Measurements from ENCODE around the gene DISP2. TPM values are rescaled to one million over a fixed set of nuclear protein-coding genes. Genes with fewer than 3 reads are reported as not detected.

The DISP2 gene
- total RNA-seq, 1 donor from 2014 or later: 3.6 TPM

- no peak for TF ChIP-seq CTCF (IDR thresholded peaks at IDR 0.05; ENCODE audit: unreplicated experiment)
- Mint-ChIP-seq H3K36me3 (ENCODE audit: low read depth, unreplicated experiment) (peaks cover 17% of the 10 kb centered on the region), H3K27ac (ENCODE audit: unreplicated experiment) (no peak overlapping the region), H3K4me1 (ENCODE audit: unreplicated experiment) (no peaks in the 10 kb centered on the region), H3K4me3 (ENCODE audit: unreplicated experiment) (no peak overlapping the region), H3K27me3 (ENCODE audit: unreplicated experiment) (peaks cover 7% of the 10 kb centered on the region), H3K9me3 (ENCODE audit: unreplicated experiment) (no peaks in the 10 kb centered on the region)
- DNase-seq (ENCODE audit: low spot score): no peak
Observed at GRCh38 chr15:40418126-40418525, 60.1 kb downstream of the DISP2 start.

- Mint-ChIP-seq H3K9me3 (ENCODE audit: unreplicated experiment) (no peaks in the 10 kb centered on the region), H3K4me1 (ENCODE audit: unreplicated experiment) (peaks cover 6% of the 10 kb centered on the region), H3K36me3 (ENCODE audit: low read depth, unreplicated experiment) (peaks cover 8% of the 10 kb centered on the region), H3K27me3 (ENCODE audit: unreplicated experiment) (peaks cover 5% of the 10 kb centered on the region), H3K27ac (ENCODE audit: unreplicated experiment) (no peak overlapping the region), H3K4me3 (ENCODE audit: unreplicated experiment) (no peak overlapping the region)
- DNase-seq (ENCODE audit: low spot score): no peak
- TF ChIP-seq CTCF (IDR thresholded peaks at IDR 0.05; ENCODE audit: unreplicated experiment): no peak
Observed at GRCh38 chr15:40420071-40420713, 62.2 kb downstream of the DISP2 start.

- H3K36me3 Mint-ChIP-seq (ENCODE audit: low read depth, unreplicated experiment): peaks cover 3% of the 10 kb centered on the region
- no peaks in the 10 kb centered on the region for H3K9me3 Mint-ChIP-seq (ENCODE audit: unreplicated experiment)
- TF ChIP-seq CTCF (IDR thresholded peaks at IDR 0.05; ENCODE audit: unreplicated experiment): no peak
- peaks cover 6% of the 10 kb centered on the region for H3K4me1 Mint-ChIP-seq (ENCODE audit: unreplicated experiment)
- H3K27ac Mint-ChIP-seq (ENCODE audit: unreplicated experiment): no peak overlapping the region
- H3K4me3 Mint-ChIP-seq (ENCODE audit: unreplicated experiment): no peak overlapping the region
- DNase-seq (ENCODE audit: low spot score): no peak
- H3K27me3 Mint-ChIP-seq (ENCODE audit: unreplicated experiment): peaks cover 5% of the 10 kb centered on the region
Observed at GRCh38 chr15:40420793-40421192, 62.8 kb downstream of the DISP2 start.

- H3K4me3 Mint-ChIP-seq (ENCODE audit: unreplicated experiment): no peak overlapping the region
- H3K27ac Mint-ChIP-seq (ENCODE audit: unreplicated experiment): no peak overlapping the region
- peak; percentile 77 for TF ChIP-seq CTCF (IDR thresholded peaks at IDR 0.05; ENCODE audit: unreplicated experiment)
- H3K4me1 Mint-ChIP-seq (ENCODE audit: unreplicated experiment): peaks cover 6% of the 10 kb centered on the region
- no peaks in the 10 kb centered on the region for H3K9me3 Mint-ChIP-seq (ENCODE audit: unreplicated experiment)
- peak; percentile 87 for DNase-seq (ENCODE audit: low spot score)
- peaks cover 5% of the 10 kb centered on the region for H3K27me3 Mint-ChIP-seq (ENCODE audit: unreplicated experiment)
- H3K36me3 Mint-ChIP-seq (ENCODE audit: low read depth, unreplicated experiment): peaks cover 3% of the 10 kb centered on the region
Observed at GRCh38 chr15:40421246-40422157, 63.5 kb downstream of the DISP2 start.

Measured in endothelial cell (in vitro differentiated cells).